GM10248 (cell line): ENCODE data around the gene CHN1.

Experiments
- CTCF ChIA-PET: fragments of 300-600 bp; sonication (Branson Sonifier 250); formaldehyde crosslinking; extraction: SDS; loops from one replicate; lab custom pipeline; 2021; ENCODE audit warnings: antibody characterized with exemption; lab: Yijun Ruan, JAX
- POLR2A ChIA-PET: fragments of 350-650 bp; sonication (Branson Sonifier 250); formaldehyde crosslinking; extraction: SDS; loops from one replicate; lab custom pipeline; 2020; ENCODE audit warnings: antibody characterized with exemption; lab: Yijun Ruan, JAX
- DNase-seq: peaks from one replicate; pipeline ENCODE4 v3.0.0; 2012; ENCODE audit errors: extremely low spot score
- TF ChIP-seq, protein P1 (sequence below): IDR thresholded peaks from 2 replicates; pipeline ENCODE4 v1.5.1; 2012; ENCODE audit warnings: mild to moderate bottlenecking, low read depth; ENCODE audit errors: extremely low read depth, missing control alignments, control extremely low read depth

Gene CHN1

DNA sequence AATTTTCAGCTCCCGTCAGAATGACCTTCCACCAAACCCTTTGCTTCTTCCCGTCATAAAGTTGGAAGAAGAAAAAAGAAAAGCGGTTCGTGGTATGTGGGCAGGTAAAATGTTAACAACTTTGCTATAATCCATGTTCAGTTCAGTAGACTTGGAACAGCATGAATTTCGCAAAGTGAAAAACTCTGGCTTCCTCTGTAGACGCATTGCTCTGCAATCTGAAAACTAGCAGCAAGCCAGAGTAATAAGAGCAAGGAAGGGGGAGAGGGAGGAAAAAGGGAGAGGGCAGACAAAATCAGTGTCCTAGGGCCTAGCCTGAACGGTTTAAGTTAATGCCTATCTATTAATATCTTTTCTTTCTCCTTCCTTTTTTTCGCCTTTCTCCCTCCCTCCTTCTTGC is 214.2 kb downstream of the CHN1 start:
- TF ChIP-seq, protein P1, sequence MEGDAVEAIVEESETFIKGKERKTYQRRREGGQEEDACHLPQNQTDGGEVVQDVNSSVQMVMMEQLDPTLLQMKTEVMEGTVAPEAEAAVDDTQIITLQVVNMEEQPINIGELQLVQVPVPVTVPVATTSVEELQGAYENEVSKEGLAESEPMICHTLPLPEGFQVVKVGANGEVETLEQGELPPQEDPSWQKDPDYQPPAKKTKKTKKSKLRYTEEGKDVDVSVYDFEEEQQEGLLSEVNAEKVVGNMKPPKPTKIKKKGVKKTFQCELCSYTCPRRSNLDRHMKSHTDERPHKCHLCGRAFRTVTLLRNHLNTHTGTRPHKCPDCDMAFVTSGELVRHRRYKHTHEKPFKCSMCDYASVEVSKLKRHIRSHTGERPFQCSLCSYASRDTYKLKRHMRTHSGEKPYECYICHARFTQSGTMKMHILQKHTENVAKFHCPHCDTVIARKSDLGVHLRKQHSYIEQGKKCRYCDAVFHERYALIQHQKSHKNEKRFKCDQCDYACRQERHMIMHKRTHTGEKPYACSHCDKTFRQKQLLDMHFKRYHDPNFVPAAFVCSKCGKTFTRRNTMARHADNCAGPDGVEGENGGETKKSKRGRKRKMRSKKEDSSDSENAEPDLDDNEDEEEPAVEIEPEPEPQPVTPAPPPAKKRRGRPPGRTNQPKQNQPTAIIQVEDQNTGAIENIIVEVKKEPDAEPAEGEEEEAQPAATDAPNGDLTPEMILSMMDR = no peak
- POLR2A ChIA-PET = no interaction called here
- no peak for DNase-seq
- CTCF ChIA-PET = interaction anchor here (1.0 to 1.3 kb wide), 2 partner anchors 8 to 42 kb away, joined by 3 read pairs; no protein-coding TSS in a partner anchor

- TF ChIP-seq, protein P1 = no peak
Observed at GRCh38 chr2:174789001-174789400, 216.2 kb downstream of the CHN1 start.

DNA sequence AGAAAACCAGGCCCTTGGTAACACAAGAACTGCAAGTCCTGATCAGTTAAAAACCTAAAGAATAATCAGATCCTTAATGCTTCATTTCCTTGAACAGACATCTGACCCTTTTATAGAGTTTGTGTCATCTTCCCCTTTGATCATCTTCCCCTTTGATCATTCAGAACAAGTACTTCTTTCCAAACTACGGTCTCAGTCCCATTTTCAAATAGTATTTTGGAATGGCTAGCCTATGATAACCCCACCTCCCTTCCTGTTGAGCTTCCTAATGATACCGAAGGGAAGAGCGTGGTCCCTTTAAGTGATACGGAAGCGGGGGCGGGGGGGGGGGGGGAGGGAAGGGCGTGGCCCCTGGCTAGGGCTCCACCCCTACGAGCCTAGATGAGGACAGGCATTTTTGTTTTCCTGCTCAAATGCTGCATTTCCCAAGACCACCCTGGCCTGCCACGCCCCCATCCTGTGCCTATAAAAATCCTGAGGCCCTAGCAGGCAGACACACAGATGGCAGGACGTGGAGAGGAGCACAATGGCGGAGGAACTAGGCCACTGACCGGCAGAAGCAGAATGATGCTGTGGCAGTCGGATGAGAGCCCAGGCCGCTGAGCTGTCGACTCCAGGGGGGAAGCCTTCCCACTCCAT is 216.8 kb downstream of the CHN1 start:
- CTCF ChIA-PET = no interaction called here
- TF ChIP-seq, protein P1 = no peak
- DNase-seq = no peak
- POLR2A ChIA-PET = no interaction called here

More at GRCh38 chr2:174789001-174789400, 216.2 kb downstream of the CHN1 start:
- POLR2A ChIA-PET = no interaction called here
- CTCF ChIA-PET = interaction anchor here (0.9 to 1.0 kb wide), 2 partner anchors 18 to 40 kb away, joined by 3 read pairs; no protein-coding TSS in a partner anchor
- DNase-seq = no peak

DNA sequence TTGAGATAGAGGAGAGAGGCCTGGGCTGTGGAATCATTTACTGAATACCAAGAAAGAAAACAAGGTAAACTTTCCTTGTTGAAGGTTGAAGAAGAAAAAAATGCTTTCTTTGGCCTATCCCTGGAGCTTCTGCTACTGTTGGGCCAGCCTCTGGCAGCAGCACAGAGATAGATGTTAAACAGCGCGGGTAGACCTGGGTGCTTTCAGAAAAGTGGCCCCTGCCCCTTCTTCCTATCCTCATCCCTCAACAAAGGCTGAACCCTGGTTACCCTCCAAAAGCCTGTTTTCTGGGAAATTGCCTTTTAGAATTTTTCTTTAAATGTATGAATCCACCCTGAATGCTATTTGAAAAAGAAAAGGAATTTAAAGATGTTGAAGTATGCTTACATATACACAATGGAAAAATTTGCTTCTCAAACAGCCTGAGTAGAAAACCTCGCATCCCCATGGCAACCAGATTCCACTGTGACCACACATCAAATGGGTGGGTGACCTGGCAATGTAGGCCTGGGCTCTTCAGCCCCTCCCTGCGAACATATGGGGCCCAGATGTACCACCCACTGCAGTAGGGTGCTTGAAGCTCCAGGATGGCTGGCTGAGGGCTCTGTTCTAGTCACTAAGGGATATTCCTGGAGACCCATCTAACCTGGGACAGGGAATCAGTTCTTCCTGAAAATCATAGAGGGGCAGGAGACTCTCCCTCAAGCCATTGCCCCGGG is 217.5 kb downstream of the CHN1 start:
- POLR2A ChIA-PET = no interaction called here
- CTCF ChIA-PET = interaction anchor here (1.3 kb wide), 1 partner anchor 9 kb away, joined by 4 read pairs; no protein-coding TSS in a partner anchor
- no peak for DNase-seq
- TF ChIP-seq, protein P1 = no peak

- ChIA-PET CTCF (interaction anchor here (2.1 kb wide), 1 partner anchor 15 kb away, joined by 10 read pairs; no protein-coding TSS in a partner anchor), POLR2A (no interaction called here)
Observed at GRCh38 chr2:174786066-174786725, 219.0 kb downstream of the CHN1 start.

DNA sequence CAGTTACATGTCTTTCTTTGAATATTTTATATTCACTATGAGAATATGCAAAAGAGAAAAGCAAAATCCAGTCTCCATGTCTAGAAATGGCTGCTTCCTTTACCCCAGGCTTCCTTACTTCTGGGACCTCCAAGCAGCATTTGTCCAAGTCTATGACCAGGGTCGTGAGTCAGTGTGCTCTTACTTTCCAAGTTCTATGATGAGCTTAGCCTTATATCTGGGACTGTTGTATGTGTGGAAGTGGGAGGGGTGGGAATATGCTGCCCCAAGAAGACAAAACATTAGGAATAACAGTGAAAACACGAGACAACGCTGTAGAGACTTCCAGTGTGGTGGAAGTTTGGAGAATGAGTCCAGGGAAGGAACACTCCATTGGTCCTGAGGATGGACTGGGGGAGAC is 219.7 kb downstream of the CHN1 start:
- ChIA-PET CTCF (interaction anchor here (2.1 kb wide), 1 partner anchor 14 kb away, joined by 10 read pairs; no protein-coding TSS in a partner anchor), POLR2A (interaction anchor here (0.5 kb wide), 1 partner anchor 406 kb away, joined by 3 read pairs; no protein-coding TSS in a partner anchor)
- no peak for DNase-seq
- TF ChIP-seq, protein P1 = no peak

More at GRCh38 chr2:174786066-174786725, 219.0 kb downstream of the CHN1 start:
- DNase-seq = no peak
- TF ChIP-seq, protein P1 = no peak
